ENCODE measurements around the gene ACTR10. TPM values are rescaled to one million over a fixed set of nuclear protein-coding genes. Genes with fewer than 3 reads are reported as not detected.

ACTR10 gene
- total and polyA plus RNA-seq, 2 of the 8 experiments (the other 6 are each of a cell fraction or from before 2014, with no cell fraction given), result 15.4 to 34.6 TPM

DNA sequence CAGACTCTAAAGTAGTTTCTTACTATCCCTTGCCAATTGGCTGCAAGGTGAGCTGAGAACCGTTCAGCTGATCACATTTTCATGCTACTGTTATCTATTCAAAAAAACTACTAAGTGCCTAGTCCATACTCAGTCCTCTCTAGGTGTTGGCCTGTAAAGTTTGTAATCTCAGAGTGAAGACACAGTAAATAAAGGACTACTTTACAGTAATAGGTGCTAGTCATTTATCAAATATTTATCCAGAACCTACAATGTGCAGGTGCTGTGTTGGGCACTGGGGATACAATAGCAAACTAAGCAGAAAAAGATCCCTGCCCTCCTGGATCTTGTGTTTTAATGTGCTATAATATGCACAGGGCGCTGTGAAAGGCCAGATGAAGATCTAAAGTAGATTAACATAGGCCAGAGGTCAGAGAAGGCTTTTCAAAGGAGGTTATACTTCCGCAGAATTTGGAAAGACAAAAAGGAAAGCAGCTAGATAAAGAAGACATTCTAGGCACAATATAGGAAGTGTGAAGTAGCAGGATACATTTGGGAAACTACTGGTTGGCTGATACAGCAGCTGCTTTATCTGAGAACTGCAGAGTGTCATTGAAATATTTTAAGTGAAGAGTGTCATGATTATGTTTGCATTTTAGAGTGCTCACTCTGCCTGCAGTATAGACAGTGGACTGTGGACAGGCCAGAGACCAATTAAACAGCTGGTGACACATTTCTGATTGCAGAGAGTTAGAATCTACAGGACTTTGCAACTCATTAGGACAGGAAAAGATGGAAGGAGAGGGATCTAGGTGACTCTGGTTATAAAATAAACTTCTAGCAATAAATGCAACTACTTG lies 8.0 kb upstream of the ACTR10 start:
- H3K9me3 ChIP-seq (ENCODE audit: insufficient read depth in 2 of 2, low read depth in 1 of 2, low read length in 1 of 2), result no peaks in the 10 kb centered on the region
- no peak overlapping the region for H2BK20ac ChIP-seq (ENCODE audit: low read length)
- no peaks in the 10 kb centered on the region for H3K4me1 ChIP-seq (replicated peaks in 1 of 4; ENCODE audit: control insufficient read depth in 3 of 4, insufficient read depth in 4 of 4, low read length in 3 of 4)
- FAIRE-seq (no peak), DNase-seq (ENCODE audit: low read depth in 1 of 2, low spot score in 2 of 2) (no peak)
- no peak overlapping the region for H3K56ac ChIP-seq (replicated peaks; ENCODE audit: insufficient read length, low read depth, low read length)
- H3K79me1 ChIP-seq (ENCODE audit: low read depth, low read length), result no peaks in the 10 kb centered on the region
- H3K23me2 ChIP-seq (ENCODE audit: low read depth, low read length), result no peaks in the 10 kb centered on the region
- CTCF ChIA-PET (ENCODE audit: partially characterized antibody), result interaction anchor here (0.8 to 1.4 kb wide), 3 partner anchors 24 to 84 kb away, joined by 3 to 4 read pairs (median 3); no protein-coding TSS in a partner anchor
- no peaks in the 10 kb centered on the region for H3K36me3 ChIP-seq (ENCODE audit: control insufficient read depth in 2 of 4, insufficient read depth in 4 of 4, low read length in 3 of 4)
- no peak overlapping the region for H2BK15ac ChIP-seq (ENCODE audit: low read length)
- no peaks in the 10 kb centered on the region for H3K79me2 ChIP-seq (ENCODE audit: control insufficient read depth in 1 of 2, insufficient read depth in 2 of 2, low read length in 2 of 2)
- H3K14ac ChIP-seq (ENCODE audit: insufficient read length), result no peak overlapping the region
- H4K5ac ChIP-seq (ENCODE audit: insufficient read length, low read depth, low read length), result no peak overlapping the region
- H3K4ac ChIP-seq (replicated peaks; ENCODE audit: insufficient read length, low read depth, low read length), result no peak overlapping the region
- TF ChIP-seq TAF1 (IDR thresholded peaks at IDR 0.05; ENCODE audit: low read depth, low read length) (no peak), TEAD4 (IDR thresholded peaks at IDR 0.05; ENCODE audit: low read depth, low read length) (no peak), KDM4A (IDR thresholded peaks at IDR 0.05; ENCODE audit: low read depth, low read length, severe bottlenecking) (no peak), CBX5 (IDR thresholded peaks at IDR 0.05; ENCODE audit: low read depth, low read length) (no peak), CHD1 (IDR thresholded peaks at IDR 0.05; ENCODE audit: low read depth, low read length) (no peak), TCF12 (IDR thresholded peaks at IDR 0.05; ENCODE audit: low read depth, low read length) (no peak), EGR1 (IDR thresholded peaks at IDR 0.05; ENCODE audit: borderline replicate concordance, low read depth, low read length) (no peak)
- POLR2A ChIA-PET (ENCODE audit: partially characterized antibody), result no interaction called here
- H4K91ac ChIP-seq (replicated peaks; ENCODE audit: insufficient read length, low read length), result no peak overlapping the region
- no peak overlapping the region for H2AFZ ChIP-seq (ENCODE audit: low read length)
- WGBS, 2 experiments (ENCODE audit: extremely low coverage in 1 of 2, insufficient coverage in 1 of 2, insufficient read length in 1 of 2, insufficient replicate concordance in 2 of 2, low coverage in 1 of 2, low lambda C conversion rate in 2 of 2, missing lambda C conversion rate in 1 of 2), result 84% methylated on average over 3 of the region's 3 CpGs; no CpG with 5 or more reads in 1 of the 2 experiments
- no peaks in the 10 kb centered on the region for H4K20me1 ChIP-seq (replicated peaks in 1 of 2; ENCODE audit: control insufficient read depth in 1 of 2, insufficient read depth in 2 of 2, low read length in 2 of 2)
- no peak overlapping the region for H2BK120ac ChIP-seq (replicated peaks; ENCODE audit: low read depth, low read length)
- no peak overlapping the region for H3K27ac ChIP-seq (ENCODE audit: low read depth, low read length)
- no peak overlapping the region for H3K9ac ChIP-seq (replicated peaks in 1 of 4; ENCODE audit: extremely low read depth in 1 of 4, low read depth in 3 of 4, low read length in 3 of 4)
- H3K18ac ChIP-seq (ENCODE audit: extremely low read depth, low read length), result no peak overlapping the region
- no peak overlapping the region for H3K4me3 ChIP-seq (ENCODE audit: extremely low read depth in 1 of 4, insufficient read depth in 2 of 4, low read depth in 3 of 4, low read length in 4 of 4)
- no peak overlapping the region for H2BK5ac ChIP-seq (ENCODE audit: low read depth, low read length)
- no peak overlapping the region for H4K8ac ChIP-seq (ENCODE audit: extremely low read depth, insufficient read depth, low read length)
- no peak overlapping the region for H3K23ac ChIP-seq (ENCODE audit: insufficient read length)
- no peak overlapping the region for H2BK12ac ChIP-seq (ENCODE audit: low read depth, low read length)
- H3K27me3 ChIP-seq (replicated peaks in 1 of 4; ENCODE audit: control insufficient read depth in 3 of 4, extremely low read depth in 1 of 4, insufficient read depth in 3 of 4, low read length in 3 of 4), result peaks cover 0 to 1% (median 0%) of the 10 kb centered on the region in 4 experiments; a peak in 1 of 7 replicates
- no peak overlapping the region for H2AK5ac ChIP-seq (ENCODE audit: low read depth, low read length)
- H3K4me2 ChIP-seq (ENCODE audit: insufficient read depth in 1 of 2, low read depth in 2 of 2, low read length in 2 of 2), result no peak overlapping the region
